BE2C (cell line): ENCODE results near the gene PHLDB1.

Experiments
- DNase-seq: peaks from one replicate; pipeline ENCODE4 v3.0.0-alpha.2; 2020
- H3K27me3 ChIP-seq: fragments of 250-450 bp; sonication (Bioruptor Pico); 2 replicates; pipeline ENCODE4 v1.5.1; 2020; ENCODE audit warnings: mild to moderate bottlenecking
- H3K36me3 ChIP-seq: fragments of 250-450 bp; sonication (Bioruptor Pico); 2 replicates; pipeline ENCODE4 v1.5.1; 2020; ENCODE audit warnings: mild to moderate bottlenecking
- H3K4me1 ChIP-seq: fragments of 250-450 bp; sonication (Bioruptor Pico); 2 replicates; pipeline ENCODE4 v1.5.1; 2020
- H3K4me3 ChIP-seq: 2 replicates; pipeline ENCODE4 v1.5.1; 2011; ENCODE audit warnings: low read depth, low read length
- H3K9me3 ChIP-seq: fragments of 250-450 bp; sonication (Bioruptor Pico); 2 replicates; pipeline ENCODE4 v1.5.1; 2020
- TF ChIP-seq, protein P1 (sequence below): IDR thresholded peaks from 2 replicates; pipeline ENCODE4 v1.5.1; 2012; ENCODE audit warnings: mild to moderate bottlenecking, low read depth, low read length

PHLDB1 gene

GRCh38 chr11:118644496-118644895 lies 37.1 kb downstream of the PHLDB1 start:
- no peaks in the 10 kb centered on the region for H3K9me3 ChIP-seq
- no peak for DNase-seq
- no peaks in the 10 kb centered on the region for H3K27me3 ChIP-seq
- TF ChIP-seq, protein P1, sequence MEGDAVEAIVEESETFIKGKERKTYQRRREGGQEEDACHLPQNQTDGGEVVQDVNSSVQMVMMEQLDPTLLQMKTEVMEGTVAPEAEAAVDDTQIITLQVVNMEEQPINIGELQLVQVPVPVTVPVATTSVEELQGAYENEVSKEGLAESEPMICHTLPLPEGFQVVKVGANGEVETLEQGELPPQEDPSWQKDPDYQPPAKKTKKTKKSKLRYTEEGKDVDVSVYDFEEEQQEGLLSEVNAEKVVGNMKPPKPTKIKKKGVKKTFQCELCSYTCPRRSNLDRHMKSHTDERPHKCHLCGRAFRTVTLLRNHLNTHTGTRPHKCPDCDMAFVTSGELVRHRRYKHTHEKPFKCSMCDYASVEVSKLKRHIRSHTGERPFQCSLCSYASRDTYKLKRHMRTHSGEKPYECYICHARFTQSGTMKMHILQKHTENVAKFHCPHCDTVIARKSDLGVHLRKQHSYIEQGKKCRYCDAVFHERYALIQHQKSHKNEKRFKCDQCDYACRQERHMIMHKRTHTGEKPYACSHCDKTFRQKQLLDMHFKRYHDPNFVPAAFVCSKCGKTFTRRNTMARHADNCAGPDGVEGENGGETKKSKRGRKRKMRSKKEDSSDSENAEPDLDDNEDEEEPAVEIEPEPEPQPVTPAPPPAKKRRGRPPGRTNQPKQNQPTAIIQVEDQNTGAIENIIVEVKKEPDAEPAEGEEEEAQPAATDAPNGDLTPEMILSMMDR = no peak
- H3K4me3 ChIP-seq = no peak overlapping the region
- peaks cover 34% of the 10 kb centered on the region; the same call in 1 of the 2 replicates for H3K36me3 ChIP-seq
- H3K4me1 ChIP-seq = peaks cover 22% of the 10 kb centered on the region

DNA sequence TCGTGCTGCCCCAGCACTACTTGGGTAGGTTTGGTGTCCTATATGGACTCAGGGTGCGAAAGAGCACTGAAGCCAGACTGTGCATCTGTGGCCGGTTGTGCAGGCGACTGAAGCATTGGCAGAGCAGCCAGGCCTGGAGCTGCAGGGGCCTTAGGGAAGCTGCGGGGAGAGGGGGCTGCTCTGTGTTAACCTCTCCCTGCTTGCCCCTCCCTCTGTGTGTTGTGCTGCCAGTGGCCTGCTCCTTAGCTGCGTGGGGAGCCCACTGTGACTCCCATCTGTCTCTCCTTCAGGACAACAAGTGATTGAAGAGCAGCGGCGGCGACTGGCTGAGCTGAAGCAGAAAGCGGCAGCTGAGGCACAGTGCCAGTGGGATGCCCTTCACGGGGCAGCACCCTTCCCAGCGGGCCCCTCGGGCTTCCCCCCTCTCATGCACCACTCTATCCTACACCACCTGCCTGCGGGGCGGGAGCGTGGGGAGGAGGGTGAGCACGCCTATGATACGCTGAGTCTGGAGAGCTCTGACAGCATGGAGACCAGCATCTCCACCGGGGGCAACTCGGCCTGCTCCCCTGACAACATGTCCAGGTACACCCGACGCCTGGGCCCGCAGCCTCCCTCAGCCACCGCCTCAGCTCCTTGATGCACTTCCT lies 37.8 kb downstream of the PHLDB1 start:
- Histone ChIP-seq H3K4me1 (peaks cover 21% of the 10 kb centered on the region), H3K4me3 (no peak overlapping the region), H3K27me3 (no peaks in the 10 kb centered on the region), H3K36me3 (peaks cover 40% of the 10 kb centered on the region), H3K9me3 (no peaks in the 10 kb centered on the region)
- DNase-seq = no peak
- TF ChIP-seq, protein P1 = no peak

DNA sequence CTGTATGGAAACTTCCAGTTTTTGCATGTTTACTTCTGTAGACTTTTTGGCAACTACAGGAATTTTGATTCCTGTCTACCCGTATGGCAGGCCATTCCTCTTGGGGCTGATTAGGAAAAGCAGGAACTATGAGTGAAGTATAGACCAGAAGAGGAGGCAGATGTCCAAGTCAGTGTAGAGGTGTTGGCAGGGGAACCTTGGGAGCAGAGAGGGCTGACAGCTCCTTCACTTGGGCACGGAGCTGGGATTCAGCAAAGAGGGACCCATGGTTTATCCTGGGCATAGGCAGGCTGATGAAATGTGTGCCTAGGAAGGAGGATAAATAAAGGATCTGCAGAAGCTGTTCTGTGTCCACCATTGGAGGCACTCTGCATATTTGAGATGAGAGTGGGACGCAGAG lies 39.0 kb downstream of the PHLDB1 start:
- Histone ChIP-seq H3K27me3 (no peaks in the 10 kb centered on the region), H3K36me3 (peaks cover 52% of the 10 kb centered on the region), H3K4me3 (no peak overlapping the region), H3K4me1 (peaks cover 11% of the 10 kb centered on the region), H3K9me3 (no peaks in the 10 kb centered on the region)
- no peak for DNase-seq
- TF ChIP-seq, protein P1 = no peak

DNA sequence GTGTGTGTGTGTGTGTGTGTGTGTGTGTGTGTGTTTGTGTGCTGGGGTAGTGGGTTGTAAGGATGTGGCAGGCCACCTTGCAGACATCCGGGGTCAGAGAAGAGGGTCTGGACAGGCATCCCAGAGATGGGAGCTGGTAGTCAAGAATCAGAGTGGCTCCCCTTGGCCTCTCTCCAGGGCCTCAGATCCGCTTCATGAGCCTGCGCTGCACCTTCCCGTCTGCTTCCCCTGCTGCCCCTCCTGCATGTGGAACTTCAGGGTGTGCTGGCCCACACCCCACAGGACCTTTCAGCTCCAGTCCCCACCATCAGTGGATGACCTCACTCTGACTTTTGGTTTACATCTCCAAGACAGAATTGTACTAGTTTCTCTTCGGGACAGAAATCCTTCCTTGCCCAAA lies 40.9 kb downstream of the PHLDB1 start:
- TF ChIP-seq, protein P1 = no peak
- no peak for DNase-seq
- Histone ChIP-seq H3K9me3 (no peaks in the 10 kb centered on the region), H3K36me3 (peaks cover 45% of the 10 kb centered on the region), H3K27me3 (no peaks in the 10 kb centered on the region), H3K4me3 (no peak overlapping the region), H3K4me1 (no peaks in the 10 kb centered on the region)

DNA sequence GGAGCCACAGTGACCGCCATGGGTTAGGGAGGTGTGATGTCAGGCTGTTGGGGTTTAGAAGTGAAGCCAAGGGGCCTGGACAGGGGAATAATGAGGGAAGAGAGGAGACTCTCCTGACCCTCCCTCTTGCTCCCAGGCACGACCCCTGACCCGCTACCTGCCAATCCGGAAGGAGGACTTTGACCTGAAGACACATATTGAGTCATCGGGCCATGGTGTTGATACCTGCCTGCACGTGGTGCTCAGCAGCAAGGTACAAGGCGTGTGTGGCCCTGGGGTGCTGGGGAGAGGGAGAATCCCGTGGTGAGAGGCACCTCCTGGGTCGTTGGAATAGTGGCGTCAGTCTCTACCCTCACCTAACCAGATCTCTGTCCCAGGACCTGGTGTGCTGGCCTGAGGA lies 42.5 kb downstream of the PHLDB1 start:
- no peaks in the 10 kb centered on the region for H3K9me3 ChIP-seq
- no peak for DNase-seq
- peaks cover 38% of the 10 kb centered on the region for H3K36me3 ChIP-seq
- no peaks in the 10 kb centered on the region for H3K4me1 ChIP-seq
- TF ChIP-seq, protein P1 = no peak
- H3K27me3 ChIP-seq = no peaks in the 10 kb centered on the region
- H3K4me3 ChIP-seq = no peak overlapping the region

DNA sequence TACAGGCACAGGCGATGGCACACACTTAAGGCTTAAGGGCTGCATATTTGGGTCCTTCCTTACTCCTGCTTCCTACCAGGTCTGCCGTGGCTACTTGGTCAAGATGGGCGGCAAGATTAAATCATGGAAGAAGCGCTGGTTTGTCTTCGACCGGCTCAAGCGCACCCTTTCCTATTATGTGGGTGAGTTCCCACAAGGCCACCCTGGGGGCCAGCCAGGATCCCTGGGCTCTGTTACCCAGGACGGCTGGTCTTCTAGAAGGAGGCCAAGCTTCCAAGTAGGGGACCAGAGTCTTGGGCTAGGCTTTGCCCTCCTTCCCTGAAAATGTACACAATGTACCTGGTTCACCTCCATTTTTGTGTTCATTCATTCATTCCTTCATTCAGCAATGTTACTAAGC lies 43.0 kb downstream of the PHLDB1 start:
- no peak for DNase-seq
- no peaks in the 10 kb centered on the region for H3K4me1 ChIP-seq

More for the DNA sequence above, 43.0 kb downstream of the PHLDB1 start:
- H3K4me3 ChIP-seq = no peak overlapping the region
- peaks cover 34% of the 10 kb centered on the region for H3K36me3 ChIP-seq
- TF ChIP-seq, protein P1 = no peak
- no peaks in the 10 kb centered on the region for H3K27me3 ChIP-seq
- H3K9me3 ChIP-seq = no peaks in the 10 kb centered on the region
